Measurements from ENCODE around the gene STRADA.

Gene STRADA

GRCh38 chr17:63741408-63742173, at the start of gene STRADA:
Gene STRADA (minus strand): TSS chr17:63741799. CDS start chr17:63728369, 13,430 bp downstream.
- in situ Hi-C loops (cut with MboI; ENCODE audit: low sequenced_read_pairs): no loop called here

- in situ Hi-C loops (cut with MboI; ENCODE audit: low sequenced_read_pairs): no loop called here
These were observed 48.5 kb upstream of the STRADA start for GRCh38 chr17:63790057-63790456.

- in situ Hi-C loops (cut with MboI; ENCODE audit: low sequenced_read_pairs): no loop called here
These were observed 45.5 kb upstream of the STRADA start for GRCh38 chr17:63786971-63787711.

- in situ Hi-C loops (cut with MboI; ENCODE audit: low sequenced_read_pairs): no loop called here
These were observed 44.5 kb upstream of the STRADA start for GRCh38 chr17:63786117-63786516.

GRCh38 chr17:63785556-63785955, 44.0 kb upstream of the STRADA start:
- in situ Hi-C loops (cut with MboI; ENCODE audit: low sequenced_read_pairs): no loop called here

- in situ Hi-C loops (cut with MboI; ENCODE audit: low sequenced_read_pairs): no loop called here
These were observed 41.9 kb upstream of the STRADA start for GRCh38 chr17:63783522-63783921.

- in situ Hi-C loops (cut with MboI; ENCODE audit: low sequenced_read_pairs): no loop called here
These were observed 39.3 kb upstream of the STRADA start for GRCh38 chr17:63780928-63781327.

- in situ Hi-C loops (cut with MboI; ENCODE audit: low sequenced_read_pairs): no loop called here
These were observed 38.9 kb upstream of the STRADA start for GRCh38 chr17:63780507-63780906.

GRCh38 chr17:63775420-63775819, 33.8 kb upstream of the STRADA start:
- in situ Hi-C loops (cut with MboI; ENCODE audit: low sequenced_read_pairs): no loop called here

- in situ Hi-C loops (cut with MboI; ENCODE audit: low sequenced_read_pairs): no loop called here
These were observed 33.3 kb upstream of the STRADA start for GRCh38 chr17:63774969-63775265.

- in situ Hi-C loops (cut with MboI; ENCODE audit: low sequenced_read_pairs): no loop called here
These were observed 32.8 kb upstream of the STRADA start, which contains the start of gene DDX42 for GRCh38 chr17:63774141-63774968. Gene DDX42 (plus strand): TSS chr17:63774170. CDS start chr17:63787050, 12,880 bp downstream.

GRCh38 chr17:63773272-63774140, 31.9 kb upstream of the STRADA start, which contains the start of gene CCDC47:
Gene CCDC47 (minus strand): TSS chr17:63773597. CDS start chr17:63766175, 7,422 bp downstream.
- in situ Hi-C loops (cut with MboI; ENCODE audit: low sequenced_read_pairs): no loop called here

GRCh38 chr17:63772801-63773271, 31.2 kb upstream of the STRADA start:
- in situ Hi-C loops (cut with MboI; ENCODE audit: low sequenced_read_pairs): no loop called here

- in situ Hi-C loops (cut with MboI; ENCODE audit: low sequenced_read_pairs): no loop called here
These were observed 26.8 kb upstream of the STRADA start for GRCh38 chr17:63768433-63768832.

- in situ Hi-C loops (cut with MboI; ENCODE audit: low sequenced_read_pairs): no loop called here
These were observed 25.2 kb upstream of the STRADA start for GRCh38 chr17:63766754-63767153.

- in situ Hi-C loops (cut with MboI; ENCODE audit: low sequenced_read_pairs): no loop called here
These were observed 23.1 kb upstream of the STRADA start for GRCh38 chr17:63764716-63765115.

GRCh38 chr17:63762161-63763078, 20.8 kb upstream of the STRADA start:
- in situ Hi-C loops (cut with MboI; ENCODE audit: low sequenced_read_pairs): no loop called here

- in situ Hi-C loops (cut with MboI; ENCODE audit: low sequenced_read_pairs): no loop called here
These were observed 19.4 kb upstream of the STRADA start for GRCh38 chr17:63760771-63761539.
